Upper lobe of left lung (tissue), 6 donors: ENCODE measurements around the gene ATAD3A. TPM values are rescaled to one million over a fixed set of nuclear protein-coding genes. Genes with fewer than 3 reads are reported as not detected.

Source experiments
- ATAC-seq, 2 donors: fragments of 200-7000 bp; cut with Tn5 transposase; one replicate each; pipeline ENCODE4 v1.9.1; 2022; ENCODE audit warnings: mild to moderate bottlenecking in 2 of 2, moderate library complexity in 2 of 2; ENCODE audit not compliant: low FRiP score in 2 of 2
- DNase-seq, 2 donors: peaks; one replicate each; pipeline ENCODE4 v3.0.0-alpha.2; 2019 to 2020
- H3K27ac ChIP-seq, 4 donors: fragments of 200-600 bp; sonication (generic); one replicate each; pipeline ENCODE4 v1.5.1; 2016 to 2019
- H3K27me3 ChIP-seq, 4 donors: fragments of 200-600 bp; sonication (generic); one replicate each; pipeline ENCODE4 v1.5.1; 2017 to 2019
- H3K36me3 ChIP-seq, 4 donors: fragments of 200-600 bp; sonication (generic); one replicate each; pipeline ENCODE4 v1.5.1; 2016 to 2019
- H3K4me1 ChIP-seq, 4 donors: fragments of 200-600 bp; sonication (generic); one replicate each; pipeline ENCODE4 v1.5.1; 2018 to 2019
- H3K4me3 ChIP-seq, 4 donors: fragments of 200-600 bp; sonication (generic); one replicate each; pipeline ENCODE4 v1.5.1; 2017 to 2019; ENCODE audit warnings: mild to moderate bottlenecking in 2 of 4, moderate library complexity in 1 of 4
- H3K9me3 ChIP-seq, 4 donors: fragments of 200-600 bp; sonication (generic); one replicate each; pipeline ENCODE4 v1.5.1; 2018 to 2019
- CTCF ChIP-seq, 6 experiments: fragments of 450-650 bp in 4 of 6; fragments of 200-600 bp in 2 of 6; sonication (generic) in 2 of 6; IDR thresholded peaks; one replicate each; pipeline ENCODE4 v1.5.1; 2016 to 2019; ENCODE audit warnings: antibody characterized with exemption in 6 of 6
- EP300 ChIP-seq, 4 donors: sonication (generic); formaldehyde crosslinking; IDR thresholded peaks; one replicate each; pipeline ENCODE4 v1.5.1; 2017; ENCODE audit warnings: antibody characterized with exemption in 4 of 4, control low read depth in 2 of 4
- POLR2A ChIP-seq, 4 donors: fragments of 450-650 bp; IDR thresholded peaks; one replicate each; pipeline ENCODE4 v1.5.1; 2016 to 2017; ENCODE audit warnings: antibody characterized with exemption in 4 of 4, mild to moderate bottlenecking in 2 of 4
- POLR2AphosphoS5 ChIP-seq, 2 donors: sonication (generic); formaldehyde crosslinking; IDR thresholded peaks; one replicate each; pipeline ENCODE4 v1.5.1; 2017; ENCODE audit warnings: antibody characterized with exemption in 2 of 2
- WGBS, 2 donors: methylation state at CpG; one replicate each; pipeline ENCODE4 v1.1.5; 2017 to 2018; 5-methylcytosine and 5-hydroxymethylcytosine counted together
- total RNA-seq, 6 donors: library from RNA; depleted of rRNA in 4 of 6; stranded (reverse); fragments of >200 nt in 4 of 6; gene quantifications; one replicate each; pipeline versions ENCODE4 v1.1.0 to v1.2.1, GENCODE V29; 2016 to 2021
- donor health status: DM: no; HTN: no; CAD: no; lungs with moderate emphysema.
- donor health status: DM: no; HTN: yes; CAD: no; lungs with severe emphysema.

Gene ATAD3A
- total RNA-seq, 6 donors from 2014 or later, result 18.5 to 31.9 (median 24.0) TPM

DNA sequence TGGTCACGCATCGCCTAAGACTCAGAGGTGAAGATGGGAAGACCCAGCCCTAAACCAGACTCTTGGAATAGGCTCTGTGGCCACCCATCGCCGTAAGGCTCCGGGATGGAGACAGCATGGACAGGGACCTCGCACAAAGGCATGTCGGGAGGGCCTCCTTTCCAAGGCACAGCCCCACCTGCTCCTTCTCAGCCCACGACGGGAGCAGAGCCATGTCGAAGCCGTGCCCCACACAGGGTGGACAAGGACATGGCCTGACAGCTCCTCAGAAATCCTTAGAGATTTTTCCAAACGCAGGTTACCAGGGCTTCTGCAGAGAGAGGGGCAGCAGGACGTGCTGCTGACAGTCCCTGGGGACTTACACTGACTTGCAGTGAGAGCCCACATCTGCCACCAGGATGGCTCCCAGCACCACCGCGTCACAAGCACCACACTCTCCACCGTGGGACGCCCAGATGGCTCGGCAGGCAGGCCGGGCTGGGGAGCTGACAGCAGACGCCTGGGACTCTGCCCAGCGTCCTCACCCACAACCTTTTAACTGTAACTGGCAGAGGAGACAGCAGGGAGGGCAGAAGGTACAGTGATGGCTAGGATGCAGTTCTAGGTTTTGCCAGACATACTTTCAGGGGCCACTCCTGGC, 50.7 kb downstream of the ATAD3A start:
- ATAC-seq (no peak), DNase-seq (no peak)
- Histone ChIP-seq H3K36me3 (peaks cover 17 to 63% (median 35%) of the 10 kb centered on the region in 4 donors), H3K4me3 (no peak overlapping the region), H3K4me1 (peaks cover 1 to 34% (median 7%) of the 10 kb centered on the region in 4 donors), H3K27me3 (no peaks in the 10 kb centered on the region), H3K27ac (peak overlapping the region; percentile 36 to 83 (median 58)), H3K9me3 (no peaks in the 10 kb centered on the region)
- no peak for TF ChIP-seq POLR2A (IDR thresholded peaks at IDR 0.05)
- TF ChIP-seq EP300 (IDR thresholded peaks at IDR 0.05), result peak in 1 of 4 donors; percentile 49
- peak in 1 of 2 donors; percentile 34 for TF ChIP-seq POLR2AphosphoS5 (IDR thresholded peaks at IDR 0.05)
- 85 to 91% methylated on average over 15 to 21 of the region's 21 CpGs for WGBS, 2 donors

DNA sequence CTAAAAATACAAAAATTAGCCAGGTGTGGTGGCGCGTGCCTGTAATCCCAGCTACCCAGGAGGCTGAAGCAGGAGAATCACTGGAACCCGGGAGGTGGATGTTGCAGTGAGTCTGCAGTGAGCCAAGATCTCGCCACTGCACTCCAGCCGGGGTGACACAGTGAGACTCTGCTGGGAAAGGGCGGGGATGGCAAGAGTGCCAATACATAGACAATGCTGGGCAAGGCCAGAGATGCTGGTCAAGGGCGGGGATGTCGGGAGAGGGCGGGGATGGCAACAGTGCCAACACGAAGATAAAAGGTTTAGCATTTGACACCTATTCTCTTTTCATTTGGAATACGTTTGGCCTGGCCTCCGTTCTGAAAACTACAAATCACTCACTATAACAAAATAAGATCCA, 51.7 kb downstream of the ATAD3A start:
- DNase-seq (no peak), ATAC-seq (no peak)
- H3K4me3 ChIP-seq, result no peak overlapping the region
- TF ChIP-seq POLR2A (IDR thresholded peaks at IDR 0.05), result no peak
- no peak for TF ChIP-seq POLR2AphosphoS5 (IDR thresholded peaks at IDR 0.05)
- peak in 1 of 4 donors; percentile 23 for TF ChIP-seq EP300 (IDR thresholded peaks at IDR 0.05)
- no peak for TF ChIP-seq CTCF (IDR thresholded peaks at IDR 0.05)
- H3K27ac ChIP-seq, result peak overlapping the region in 3 of 4 donors; percentile 13 to 83 (median 59)
- no peaks in the 10 kb centered on the region for H3K27me3 ChIP-seq
- no peaks in the 10 kb centered on the region for H3K9me3 ChIP-seq
- peaks cover 17 to 63% (median 35%) of the 10 kb centered on the region in 4 donors for H3K36me3 ChIP-seq
- peaks cover 11 to 44% (median 11%) of the 10 kb centered on the region in 4 donors for H3K4me1 ChIP-seq
- WGBS, 2 donors, result 81 to 90% methylated on average over 12 of the region's 12 CpGs

- H3K9me3 ChIP-seq, result no peaks in the 10 kb centered on the region
- peaks cover 17 to 65% (median 35%) of the 10 kb centered on the region in 4 donors for H3K36me3 ChIP-seq
- no peak for DNase-seq
Observed at GRCh38 chr1:1564268-1564667, 52.3 kb downstream of the ATAD3A start.

GRCh38 chr1:1565340-1565739, 53.4 kb downstream of the ATAD3A start:
- ATAC-seq (no peak), DNase-seq (no peak)
- Histone ChIP-seq H3K36me3 (peaks cover 17 to 63% (median 37%) of the 10 kb centered on the region in 4 donors), H3K4me3 (no peak overlapping the region), H3K4me1 (peaks cover 14 to 60% (median 19%) of the 10 kb centered on the region in 4 donors), H3K27ac (no peak overlapping the region), H3K27me3 (no peaks in the 10 kb centered on the region), H3K9me3 (no peaks in the 10 kb centered on the region)
- WGBS, 2 donors, result 93% methylated on average over 8 to 10 of the region's 10 CpGs
- TF ChIP-seq CTCF (IDR thresholded peaks at IDR 0.05) (no peak), EP300 (IDR thresholded peaks at IDR 0.05) (peak in 1 of 4 donors; percentile 24)

More at GRCh38 chr1:1564268-1564667, 52.3 kb downstream of the ATAD3A start:
- Histone ChIP-seq H3K27ac (no peak overlapping the region), H3K27me3 (no peaks in the 10 kb centered on the region), H3K4me3 (no peak overlapping the region), H3K4me1 (peaks cover 11 to 49% (median 13%) of the 10 kb centered on the region in 4 donors)
- TF ChIP-seq CTCF (IDR thresholded peaks at IDR 0.05), result no peak
- no peak for TF ChIP-seq POLR2AphosphoS5 (IDR thresholded peaks at IDR 0.05)
- no peak for TF ChIP-seq EP300 (IDR thresholded peaks at IDR 0.05)
- no peak for TF ChIP-seq POLR2A (IDR thresholded peaks at IDR 0.05)
- no peak for ATAC-seq
- WGBS, 2 donors, result 90% methylated on average over 19 of the region's 19 CpGs

- DNase-seq, result no peak
- Histone ChIP-seq H3K27me3 (no peaks in the 10 kb centered on the region), H3K9me3 (no peaks in the 10 kb centered on the region), H3K27ac (no peak overlapping the region), H3K4me1 (peaks cover 19 to 66% (median 27%) of the 10 kb centered on the region in 4 donors), H3K4me3 (no peak overlapping the region), H3K36me3 (peaks cover 10 to 54% (median 26%) of the 10 kb centered on the region in 4 donors)
- ATAC-seq, result no peak
- TF ChIP-seq POLR2A (IDR thresholded peaks at IDR 0.05) (no peak), CTCF (IDR thresholded peaks at IDR 0.05) (no peak), EP300 (IDR thresholded peaks at IDR 0.05) (no peak)
- WGBS, 2 donors, result 91% methylated on average over 31 of the region's 31 CpGs
Observed at GRCh38 chr1:1567152-1567875, 55.4 kb downstream of the ATAD3A start.
